Measurements from ENCODE around the gene RAP1GAP2.
"Not testable (repeated sequence)": the region's sequence is repeated elsewhere in the genome, so short reads cannot be mapped to it uniquely, and the experiment has no call there.

The RAP1GAP2 gene

GRCh38 chr17:2890778-2891177, 94.5 kb downstream of the RAP1GAP2 start:
- not testable (repeated sequence) for DNase-seq

- no peak for DNase-seq
These were observed 96.2 kb downstream of the RAP1GAP2 start for GRCh38 chr17:2892305-2892971.

DNA sequence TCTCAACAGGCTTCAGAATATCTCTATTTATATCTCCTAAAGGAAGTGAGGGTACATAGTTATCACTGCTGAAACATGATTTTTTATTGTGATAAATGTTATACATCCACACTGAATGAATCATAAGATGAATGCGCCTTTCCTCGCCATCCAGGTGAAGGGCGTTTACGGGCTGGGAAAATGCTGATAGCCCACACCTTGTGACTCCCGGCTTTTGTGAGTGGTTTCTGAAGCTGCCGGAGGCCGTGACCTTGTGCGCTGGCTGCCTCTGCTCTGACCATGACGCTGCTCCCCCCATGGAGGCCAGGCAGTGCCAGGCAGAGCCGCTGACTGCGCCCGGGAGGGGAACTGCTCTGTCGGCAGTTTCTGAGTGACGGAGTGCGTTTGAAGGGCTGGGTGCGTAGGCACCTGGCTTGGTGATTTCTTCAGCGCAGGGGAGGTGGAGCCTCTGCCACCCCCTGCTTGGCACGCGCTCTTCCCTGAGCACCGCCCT, 97.2 kb downstream of the RAP1GAP2 start:
- no peak for DNase-seq

GRCh38 chr17:2894782-2895181, 98.5 kb downstream of the RAP1GAP2 start:
- DNase-seq = no peak

DNA sequence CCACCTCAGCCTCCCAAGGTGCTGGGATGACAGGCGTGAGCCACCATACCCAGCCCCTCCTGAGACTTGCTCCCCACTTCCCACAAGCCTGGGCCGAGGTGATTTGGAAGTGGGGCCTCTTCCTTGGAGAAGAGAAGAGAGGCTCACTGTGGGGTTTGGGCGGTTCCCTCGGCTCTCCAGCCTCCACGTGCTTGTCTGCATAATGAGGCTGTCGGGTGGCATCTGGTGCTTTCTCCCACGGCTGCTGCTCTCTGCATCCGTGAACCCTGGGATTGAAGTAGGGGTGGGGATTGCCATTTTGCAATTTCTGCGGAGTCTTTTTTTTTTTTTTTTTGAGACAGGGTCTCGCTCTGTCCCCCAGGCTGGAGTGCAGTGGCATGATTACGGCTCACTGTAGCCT, 101.4 kb downstream of the RAP1GAP2 start:
- no peak for DNase-seq

- no peak for DNase-seq
These were observed 102.2 kb downstream of the RAP1GAP2 start for GRCh38 chr17:2898255-2898926.

- no peak for DNase-seq
These were observed 103.7 kb downstream of the RAP1GAP2 start for GRCh38 chr17:2899906-2900305.

GRCh38 chr17:2900842-2901241, 104.6 kb downstream of the RAP1GAP2 start:
- DNase-seq = no peak

GRCh38 chr17:2901582-2901981, 105.3 kb downstream of the RAP1GAP2 start:
- no peak for DNase-seq

GRCh38 chr17:2902546-2902945, 106.3 kb downstream of the RAP1GAP2 start:
- DNase-seq = no peak

DNA sequence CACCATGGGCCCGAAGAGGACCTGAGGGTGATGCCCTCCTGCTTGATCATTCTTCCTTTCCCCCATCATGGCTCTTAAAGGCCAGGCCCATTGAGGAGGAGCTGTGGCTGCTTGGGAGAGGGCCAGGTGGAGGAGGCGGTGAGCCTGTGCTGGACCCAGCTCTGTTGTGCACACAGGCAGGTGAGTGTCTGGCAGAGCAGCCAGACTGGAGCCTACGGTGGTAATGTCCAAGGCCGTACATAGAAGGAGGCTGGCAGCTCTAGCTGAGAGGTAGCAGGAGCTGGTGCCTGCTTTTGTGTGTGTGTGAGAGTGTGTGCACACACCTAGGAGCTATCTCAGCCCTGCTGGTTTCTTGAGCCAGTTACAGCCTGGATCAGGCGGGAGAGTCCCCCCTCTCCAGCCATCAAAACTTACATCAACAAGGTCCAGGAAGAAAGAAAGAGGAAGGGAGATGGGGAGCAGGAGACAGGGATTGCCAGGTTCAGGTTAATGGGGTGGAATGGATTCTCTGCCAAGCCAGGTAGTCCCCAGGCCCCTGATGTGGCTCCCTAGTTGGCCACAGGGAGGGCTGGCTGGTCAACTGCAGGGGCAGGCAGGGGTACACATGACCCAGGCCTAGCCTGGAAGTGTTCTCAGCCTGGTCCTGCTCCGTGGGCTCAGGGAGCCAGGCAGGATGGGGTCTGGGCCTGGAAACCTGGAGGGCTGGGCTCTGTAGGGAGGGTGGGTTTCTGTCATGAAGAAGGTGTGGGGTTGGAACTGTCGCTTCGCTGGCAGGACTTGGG, 107.1 kb downstream of the RAP1GAP2 start:
- DNase-seq = no peak

GRCh38 chr17:2904135-2904534, 107.9 kb downstream of the RAP1GAP2 start:
- DNase-seq = no peak

GRCh38 chr17:2905269-2905668, 109.0 kb downstream of the RAP1GAP2 start:
- DNase-seq = no peak

DNA sequence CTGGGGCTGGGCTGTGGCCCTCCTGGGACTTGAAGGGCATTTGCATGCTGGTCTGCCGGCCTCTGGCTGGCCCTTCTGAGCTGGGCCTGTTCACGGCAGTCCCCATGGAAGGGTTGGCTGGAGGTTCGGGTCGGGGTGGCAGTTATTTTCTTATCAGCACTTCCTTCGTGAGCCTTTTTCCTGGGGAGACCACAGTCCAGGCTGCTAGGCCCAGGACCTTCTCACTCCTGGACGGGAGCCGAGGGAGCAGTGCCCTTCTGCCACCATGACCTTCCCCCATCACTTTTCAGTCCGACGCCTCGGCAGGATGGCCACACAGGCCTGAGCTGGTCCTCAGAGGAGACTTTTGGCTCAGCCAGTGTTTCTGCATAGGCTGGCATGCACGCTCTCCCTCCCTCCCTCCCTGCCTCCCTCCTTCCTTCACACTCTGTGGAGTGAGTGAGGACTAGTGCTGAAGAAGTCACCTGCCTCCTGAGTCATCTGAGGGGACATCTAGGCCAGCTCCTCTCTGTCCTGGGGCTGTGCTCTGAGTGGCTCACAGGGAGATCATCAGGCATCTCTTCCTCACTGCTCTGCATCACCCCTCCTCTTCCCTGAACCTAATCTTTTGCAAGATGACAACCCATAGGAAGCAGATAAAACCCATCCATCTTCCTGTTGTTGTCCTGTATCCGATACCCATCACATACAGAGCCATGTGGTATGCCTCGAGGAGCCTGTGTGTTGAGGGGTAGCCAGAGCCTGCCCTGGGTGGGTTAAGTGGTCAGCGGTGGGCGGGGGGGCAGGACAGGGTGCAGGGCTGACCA, 109.7 kb downstream of the RAP1GAP2 start:
- no peak for DNase-seq

- DNase-seq = no peak
These were observed 110.7 kb downstream of the RAP1GAP2 start for GRCh38 chr17:2906901-2907300.

DNA sequence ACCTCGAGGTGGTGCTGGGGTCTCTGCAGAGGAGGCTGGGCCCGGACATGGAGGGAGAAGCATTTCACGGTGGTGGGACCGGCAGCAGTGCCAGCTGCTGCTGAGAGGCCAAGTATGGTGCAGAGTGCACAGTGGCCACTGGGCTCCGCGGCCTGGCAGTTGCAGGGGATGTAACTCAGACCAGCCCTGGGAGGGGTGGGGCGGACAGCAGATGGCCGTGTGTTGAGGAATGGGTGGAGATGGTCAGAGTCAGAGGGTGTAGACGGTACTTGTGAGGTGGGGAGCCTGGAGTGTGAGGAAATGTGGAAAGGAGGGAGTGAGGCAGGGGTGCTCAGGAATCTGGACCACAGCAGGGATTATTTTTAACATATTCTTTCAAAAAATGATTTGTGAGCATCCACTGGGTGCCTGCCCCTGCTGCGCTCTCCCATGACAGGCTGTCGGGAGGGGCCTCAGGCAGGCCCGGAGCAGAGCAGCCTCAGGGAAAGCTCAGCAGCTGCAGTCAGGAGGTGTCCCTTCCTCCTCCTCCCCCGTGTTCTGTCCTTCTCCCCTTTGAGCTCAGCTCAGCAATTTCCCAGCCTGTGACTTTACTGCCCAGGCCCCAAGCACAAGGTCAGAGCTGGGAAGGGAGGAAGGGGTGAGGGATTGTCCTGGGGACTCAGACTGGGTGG, 113.1 kb downstream of the RAP1GAP2 start:
- no peak for DNase-seq

DNA sequence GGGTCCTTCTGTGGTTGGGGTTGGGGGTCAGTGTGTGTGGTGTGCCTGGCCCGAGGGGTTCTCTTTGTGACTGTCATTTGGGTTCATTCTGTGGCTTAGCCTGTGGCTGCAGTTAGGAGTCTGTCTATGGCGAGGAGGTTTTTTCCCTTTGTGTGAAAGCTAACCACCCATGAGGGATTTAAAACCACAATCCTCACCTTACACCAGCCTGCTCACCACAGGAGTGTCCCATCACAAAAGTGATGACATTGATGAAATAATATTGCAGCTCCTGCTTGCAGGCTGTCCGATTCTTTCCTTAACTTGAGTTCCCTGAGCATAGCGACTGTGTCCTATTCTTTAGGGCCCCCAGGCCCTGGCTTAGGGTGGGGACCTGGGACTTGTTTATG, 113.6 kb downstream of the RAP1GAP2 start:
- no peak for DNase-seq

DNA sequence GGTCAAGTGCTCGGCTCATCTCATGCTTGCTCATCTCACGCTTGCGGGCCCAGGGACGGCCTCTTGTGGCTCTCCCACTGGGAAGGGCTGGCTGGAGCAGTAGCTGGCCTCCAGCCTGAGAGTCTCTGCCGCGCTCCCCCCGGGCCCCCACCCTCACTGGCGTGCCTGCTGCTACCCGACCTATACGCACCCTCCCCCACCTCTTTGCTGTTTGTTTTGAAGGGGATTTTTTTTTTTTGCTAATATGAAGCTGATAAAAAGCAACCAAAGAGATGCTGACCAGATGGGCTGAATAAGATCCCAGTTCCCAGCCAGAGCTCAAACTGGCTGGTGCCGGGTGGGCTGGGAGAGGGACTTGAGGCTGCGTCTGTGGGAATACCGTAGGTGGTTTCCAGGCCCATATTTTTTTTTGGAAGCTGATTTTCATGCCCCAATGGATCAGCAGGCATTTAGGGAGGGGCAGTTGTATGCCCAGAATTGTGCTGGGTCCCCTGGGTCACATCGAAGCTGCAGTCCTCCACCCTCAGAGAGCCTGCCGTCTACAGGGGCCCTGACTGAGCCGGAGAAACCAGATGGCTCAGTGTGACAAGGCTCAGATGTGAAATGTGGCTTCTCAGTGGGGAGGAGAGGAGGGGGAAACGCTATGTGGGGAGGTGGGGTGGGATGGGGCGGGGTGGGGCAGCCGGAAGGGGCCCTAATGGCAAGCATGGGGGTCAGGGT, 115.0 kb downstream of the RAP1GAP2 start:
- DNase-seq = no peak

DNA sequence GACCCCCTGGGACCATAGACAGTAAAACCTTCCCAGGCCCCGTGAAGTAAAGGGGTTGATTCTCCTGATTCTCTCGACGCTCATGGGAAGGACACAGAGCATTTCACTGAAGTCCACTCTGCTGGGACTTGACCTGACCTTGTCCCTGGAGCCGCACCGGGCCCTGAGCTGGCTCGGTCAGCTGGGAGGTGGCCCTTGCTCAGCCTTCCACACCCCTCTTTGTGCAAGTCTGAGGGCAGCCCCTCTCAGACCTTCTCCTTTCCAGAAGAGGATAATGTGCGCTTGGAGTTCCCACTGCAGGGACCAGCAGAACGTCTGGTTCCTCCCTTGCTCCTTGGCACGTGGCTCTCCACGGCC, 115.5 kb downstream of the RAP1GAP2 start:
- no peak for DNase-seq

GRCh38 chr17:2912754-2913153, 116.5 kb downstream of the RAP1GAP2 start:
- no peak for DNase-seq

DNA sequence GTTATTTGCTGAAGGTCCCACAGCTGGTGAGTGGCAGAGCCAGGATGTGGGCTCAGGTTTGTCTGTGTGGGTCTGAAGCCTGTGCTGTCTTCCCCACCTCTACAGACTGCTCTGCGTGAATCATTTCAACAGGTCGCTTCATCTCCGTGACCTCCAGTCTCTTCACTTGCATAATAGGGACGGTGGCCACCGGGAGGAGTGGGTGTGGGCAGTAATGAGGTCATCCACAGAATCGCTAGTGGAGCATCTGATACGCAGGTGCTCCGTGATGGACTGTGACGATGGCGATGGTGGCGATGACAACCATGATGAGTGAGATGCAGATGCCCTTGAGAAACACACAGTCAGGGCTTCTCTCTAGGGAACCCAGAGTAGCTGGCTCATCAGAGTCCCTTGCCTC, 120.2 kb downstream of the RAP1GAP2 start:
- no peak for DNase-seq

- no peak for DNase-seq
These were observed 125.2 kb downstream of the RAP1GAP2 start for GRCh38 chr17:2921443-2921842.
